ENCODE data around the gene OXCT1.

OXCT1 gene

DNA sequence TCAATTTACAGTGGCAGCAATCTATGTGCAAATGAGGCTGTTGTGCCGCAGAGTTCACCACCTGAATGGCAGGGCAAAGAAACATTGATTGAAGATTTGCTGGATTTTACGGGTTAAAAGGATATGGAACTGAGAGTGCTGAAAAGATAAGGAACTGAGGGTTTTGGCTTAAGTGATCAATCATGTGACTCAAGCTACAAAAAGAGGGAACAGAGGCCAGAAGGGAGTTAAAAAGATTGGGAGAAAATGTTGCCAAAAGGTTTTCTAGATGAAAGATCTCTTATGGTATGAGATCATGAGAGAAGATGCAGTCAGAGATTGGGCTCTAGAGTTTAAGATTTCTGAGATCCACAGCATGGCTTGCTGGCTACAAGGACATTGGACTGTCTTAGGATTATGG lies 26.0 kb upstream of the OXCT1 start:
- H3K4me3 ChIP-seq (ENCODE audit: low read depth, low read length), result no peak overlapping the region
- TF ChIP-seq, protein P1, sequence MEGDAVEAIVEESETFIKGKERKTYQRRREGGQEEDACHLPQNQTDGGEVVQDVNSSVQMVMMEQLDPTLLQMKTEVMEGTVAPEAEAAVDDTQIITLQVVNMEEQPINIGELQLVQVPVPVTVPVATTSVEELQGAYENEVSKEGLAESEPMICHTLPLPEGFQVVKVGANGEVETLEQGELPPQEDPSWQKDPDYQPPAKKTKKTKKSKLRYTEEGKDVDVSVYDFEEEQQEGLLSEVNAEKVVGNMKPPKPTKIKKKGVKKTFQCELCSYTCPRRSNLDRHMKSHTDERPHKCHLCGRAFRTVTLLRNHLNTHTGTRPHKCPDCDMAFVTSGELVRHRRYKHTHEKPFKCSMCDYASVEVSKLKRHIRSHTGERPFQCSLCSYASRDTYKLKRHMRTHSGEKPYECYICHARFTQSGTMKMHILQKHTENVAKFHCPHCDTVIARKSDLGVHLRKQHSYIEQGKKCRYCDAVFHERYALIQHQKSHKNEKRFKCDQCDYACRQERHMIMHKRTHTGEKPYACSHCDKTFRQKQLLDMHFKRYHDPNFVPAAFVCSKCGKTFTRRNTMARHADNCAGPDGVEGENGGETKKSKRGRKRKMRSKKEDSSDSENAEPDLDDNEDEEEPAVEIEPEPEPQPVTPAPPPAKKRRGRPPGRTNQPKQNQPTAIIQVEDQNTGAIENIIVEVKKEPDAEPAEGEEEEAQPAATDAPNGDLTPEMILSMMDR (conservative IDR thresholded peaks at IDR 0.05; ENCODE audit: low read depth, low read length), result no peak
- DNase-seq (ENCODE audit: low read depth), result no peak

DNA sequence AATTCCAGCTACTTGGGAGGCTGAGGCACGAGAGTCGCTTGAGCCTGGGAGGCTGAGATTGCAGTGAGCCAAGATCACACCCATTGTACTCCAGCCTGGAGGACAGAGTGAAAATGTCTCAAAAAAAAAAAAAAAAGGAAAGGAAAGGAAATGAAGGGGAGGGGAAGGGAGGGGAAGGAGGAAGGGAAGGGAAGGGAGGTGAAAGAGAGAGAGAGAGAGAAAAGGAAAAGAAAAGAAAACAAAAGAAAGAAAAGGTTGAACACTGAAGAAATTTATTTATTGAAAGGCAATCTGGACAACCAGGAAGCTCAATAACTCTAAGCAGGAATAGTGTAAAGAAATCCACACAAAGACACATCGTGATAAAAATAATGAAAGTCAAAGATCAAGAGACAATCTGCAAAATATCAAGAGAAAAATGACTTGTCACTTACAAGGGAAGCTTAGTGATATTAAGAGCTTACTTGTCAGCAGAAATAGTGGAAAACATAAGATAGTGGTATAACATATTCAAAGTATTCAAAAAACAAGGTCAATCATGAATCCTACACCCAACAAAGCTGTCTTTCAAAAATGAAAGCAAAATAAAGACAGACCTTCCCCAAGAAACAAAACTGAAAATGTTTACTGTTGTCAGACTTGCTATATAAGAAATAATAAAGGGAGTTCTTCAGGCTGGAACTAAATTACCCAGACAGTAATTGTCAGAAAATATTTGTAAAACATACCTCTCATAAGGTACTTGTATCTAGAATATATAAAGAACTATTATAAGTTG lies 23.0 kb upstream of the OXCT1 start:
- no peak overlapping the region for H3K4me3 ChIP-seq (ENCODE audit: low read depth, low read length)
- TF ChIP-seq, protein P1 (conservative IDR thresholded peaks at IDR 0.05; ENCODE audit: low read depth, low read length), result no peak
- DNase-seq (ENCODE audit: low read depth), result no peak

DNA sequence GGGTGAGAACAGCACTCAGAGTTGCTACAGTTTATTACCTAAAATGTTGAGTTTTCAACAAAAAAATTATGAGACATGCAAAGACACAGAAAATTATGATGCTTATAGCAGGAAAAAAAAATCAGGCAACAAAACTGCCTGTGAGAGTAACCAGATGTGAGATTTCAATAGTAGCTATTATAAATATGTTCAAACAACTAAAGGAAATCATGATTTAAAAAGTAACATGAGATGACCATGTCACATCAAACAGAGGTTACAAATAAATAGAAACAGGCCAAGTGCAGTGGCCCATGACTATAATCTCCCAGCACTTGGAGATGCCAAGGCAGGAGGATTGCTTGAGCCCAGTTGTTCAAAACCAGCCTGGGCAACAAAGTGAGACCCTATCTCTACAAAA lies 21.8 kb upstream of the OXCT1 start:
- TF ChIP-seq, protein P1 (conservative IDR thresholded peaks at IDR 0.05; ENCODE audit: low read depth, low read length), result no peak

DNA sequence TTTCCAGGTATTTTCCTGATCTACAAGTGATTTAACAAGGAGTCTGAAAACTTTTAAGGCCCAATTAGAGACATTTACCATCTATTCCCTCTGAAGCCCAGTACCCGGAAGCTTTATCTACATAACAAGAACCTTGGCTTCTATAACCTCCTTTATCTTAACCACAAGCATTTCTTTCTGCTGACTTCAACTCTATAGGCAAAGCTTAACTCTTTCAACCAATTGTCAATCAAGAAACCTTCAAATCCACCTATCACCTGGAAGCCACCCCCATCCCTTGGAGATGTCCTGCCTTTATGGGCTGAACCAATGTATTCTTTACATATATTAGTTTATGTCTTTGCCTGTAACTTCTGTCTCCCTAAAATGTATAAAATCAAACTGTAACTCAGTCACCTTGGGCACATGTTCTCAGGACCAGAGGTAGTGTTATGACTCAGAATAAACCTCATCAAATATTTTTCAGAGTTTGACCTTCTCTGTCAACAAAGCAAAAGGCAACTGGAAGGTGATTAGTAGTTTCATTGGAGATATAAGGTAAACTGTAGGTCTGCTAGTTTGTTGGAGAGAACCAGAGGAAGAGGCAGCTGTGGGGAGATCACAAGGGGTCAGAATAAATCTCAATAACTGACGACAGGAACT lies 21.0 kb upstream of the OXCT1 start:
- no peak for DNase-seq (ENCODE audit: low read depth)
- no peak overlapping the region for H3K4me3 ChIP-seq (ENCODE audit: low read depth, low read length)
- TF ChIP-seq, protein P1 (conservative IDR thresholded peaks at IDR 0.05; ENCODE audit: low read depth, low read length), result no peak

More for the DNA sequence above, 21.8 kb upstream of the OXCT1 start:
- no peak overlapping the region for H3K4me3 ChIP-seq (ENCODE audit: low read depth, low read length)
- no peak for DNase-seq (ENCODE audit: low read depth)

DNA sequence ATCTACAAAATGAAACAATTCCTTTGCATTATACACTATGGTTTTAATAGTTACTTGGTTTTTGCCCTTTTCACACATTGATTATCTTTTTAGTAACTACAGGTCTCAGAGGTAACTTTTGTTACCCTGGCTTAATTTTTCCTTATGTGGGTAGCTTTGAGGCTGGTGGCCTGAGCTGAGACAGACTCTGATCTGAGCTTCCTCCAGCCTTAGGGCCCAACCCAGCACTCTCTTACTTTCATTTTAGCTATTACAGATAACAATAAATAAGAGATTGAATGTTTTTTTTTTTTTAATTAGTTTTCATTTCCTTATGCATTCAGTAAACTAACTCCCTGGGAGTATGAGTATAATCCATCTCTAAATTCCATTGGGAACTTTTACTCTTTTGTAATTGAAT lies 15.1 kb upstream of the OXCT1 start:
- no peak for DNase-seq (ENCODE audit: low read depth)
- TF ChIP-seq, protein P1 (conservative IDR thresholded peaks at IDR 0.05; ENCODE audit: low read depth, low read length), result no peak
- no peak overlapping the region for H3K4me3 ChIP-seq (ENCODE audit: low read depth, low read length)

DNA sequence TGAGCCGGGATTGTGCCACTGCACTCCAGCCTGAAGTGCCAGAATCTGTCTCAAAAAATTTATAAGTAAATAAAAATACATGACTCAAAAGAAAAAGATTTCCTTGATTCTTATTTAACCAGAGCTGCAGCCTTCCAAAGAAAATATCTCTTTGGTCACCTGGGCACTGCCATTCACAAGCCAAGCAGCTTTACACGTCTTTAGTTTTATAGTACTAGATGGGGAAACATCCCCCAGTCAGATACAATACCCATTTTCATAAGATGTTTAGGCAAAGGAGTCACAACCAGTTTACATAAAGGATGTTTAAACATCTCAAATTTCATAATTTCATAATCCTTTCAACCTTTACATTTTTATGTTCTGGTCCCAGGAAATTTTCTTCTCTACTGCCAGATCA lies 13.7 kb upstream of the OXCT1 start:
- no peak overlapping the region for H3K4me3 ChIP-seq (ENCODE audit: low read depth, low read length)
- TF ChIP-seq, protein P1 (conservative IDR thresholded peaks at IDR 0.05; ENCODE audit: low read depth, low read length), result no peak
- no peak for DNase-seq (ENCODE audit: low read depth)

DNA sequence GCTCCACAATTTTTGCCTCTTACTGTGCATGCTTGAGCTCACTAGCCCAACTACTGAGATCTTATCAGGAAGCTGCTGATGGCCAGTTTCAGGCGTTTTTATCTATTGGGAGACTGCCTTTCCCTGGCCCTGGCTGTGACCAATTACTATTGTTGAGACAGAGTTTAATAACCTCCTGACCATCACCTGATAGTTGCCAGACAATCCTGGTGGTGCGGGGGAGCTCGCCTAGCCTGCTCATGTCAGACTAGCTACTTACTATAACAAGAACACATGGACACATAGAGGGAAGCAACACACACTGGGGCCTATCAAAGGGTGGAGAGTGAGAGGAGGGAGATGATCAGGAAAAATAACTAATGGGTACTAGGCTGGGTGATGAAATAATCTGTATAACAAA lies 13.0 kb upstream of the OXCT1 start:
- TF ChIP-seq, protein P1 (conservative IDR thresholded peaks at IDR 0.05; ENCODE audit: low read depth, low read length), result no peak
- no peak overlapping the region for H3K4me3 ChIP-seq (ENCODE audit: low read depth, low read length)
- no peak for DNase-seq (ENCODE audit: low read depth)
